HG03520 (cell line): ENCODE measurements around the gene VWF.

Experiments
- ATAC-seq: cut with Tn5 transposase; IDR thresholded peaks from one replicate; pipeline ENCODE4 v1.9.1; 2021; ENCODE audit warnings: mild to moderate bottlenecking, moderate library complexity; ENCODE audit not compliant: unreplicated experiment

Gene VWF

DNA sequence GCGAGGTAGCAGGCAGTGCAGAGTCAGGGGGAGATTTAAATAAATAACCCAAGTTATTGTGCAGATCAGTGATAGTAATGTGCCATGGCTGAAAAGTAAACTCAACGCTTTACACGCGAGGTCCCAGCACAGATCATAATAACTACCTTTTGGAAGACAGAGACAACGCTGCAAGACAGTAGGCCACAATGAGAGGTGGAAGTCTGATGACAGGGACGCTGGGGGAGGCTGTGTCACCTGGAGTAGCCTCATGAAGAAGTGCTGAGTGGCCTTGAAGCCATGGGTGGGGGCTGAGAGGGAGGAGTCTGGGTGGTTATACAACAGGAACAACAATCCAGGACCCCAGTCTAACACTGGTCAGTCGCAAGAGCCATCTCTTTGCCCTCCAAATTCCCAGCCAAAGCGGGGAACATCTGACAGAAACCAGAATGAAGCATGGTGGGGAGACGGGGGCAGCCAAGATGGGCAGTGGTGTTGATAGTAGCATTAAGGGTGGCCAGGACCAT, 207.6 kb downstream of the VWF start:
- no peak for ATAC-seq

DNA sequence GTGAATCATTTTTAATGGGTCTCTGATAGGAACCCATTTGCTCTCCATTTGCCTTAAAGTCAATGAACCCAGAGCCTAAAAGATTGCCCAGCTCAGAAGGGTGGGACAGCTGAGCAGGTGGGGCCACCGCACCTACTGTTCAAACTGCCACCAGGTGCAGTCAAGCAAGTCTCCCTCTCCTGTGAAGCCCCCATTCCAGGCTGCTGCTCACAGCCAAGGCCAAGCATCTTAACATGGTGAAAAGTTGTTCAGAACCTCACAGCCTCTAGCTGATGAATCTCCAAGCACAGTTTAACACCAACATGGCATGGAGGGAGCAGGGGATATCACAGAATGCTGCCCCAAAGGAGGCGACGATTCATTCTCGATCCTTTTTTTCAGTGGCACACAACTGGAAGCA, 209.0 kb downstream of the VWF start:
- ATAC-seq = no peak

DNA sequence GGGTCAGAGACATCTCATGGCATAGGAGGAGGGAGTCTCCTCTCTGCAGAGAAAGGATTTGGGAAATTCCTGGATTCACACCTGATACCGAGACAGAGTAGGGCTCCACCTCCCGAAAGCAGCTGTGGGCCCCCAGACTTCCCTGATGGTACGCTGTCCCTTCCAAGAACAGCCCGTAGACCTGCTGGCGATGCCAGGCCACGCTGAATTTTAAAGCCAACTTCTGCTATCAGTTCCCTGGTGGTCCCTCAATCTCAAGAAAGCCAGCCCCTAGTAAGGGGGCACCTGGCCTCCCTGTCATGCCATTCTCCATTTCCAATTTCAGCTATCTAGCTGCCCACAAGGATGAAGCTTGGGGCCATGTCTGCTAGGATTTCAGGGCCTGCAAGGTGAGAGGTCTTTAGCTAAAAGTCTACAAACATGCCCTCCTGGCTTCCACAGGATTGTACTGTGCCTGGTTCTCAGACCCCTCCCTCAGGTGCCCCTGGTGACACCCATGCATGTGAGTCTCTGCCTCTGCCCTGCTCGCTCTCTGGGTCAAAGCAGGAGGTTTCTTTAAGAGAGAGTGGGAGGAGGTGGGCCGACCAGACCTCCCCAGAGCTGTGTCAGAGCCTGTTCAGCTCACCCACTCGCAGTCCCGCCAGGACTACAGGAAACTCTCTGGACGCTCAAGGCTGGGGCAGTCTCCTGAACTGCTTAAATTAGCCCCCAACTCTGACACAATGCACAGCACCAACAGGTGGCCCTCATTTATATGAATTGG, 209.9 kb downstream of the VWF start:
- no peak for ATAC-seq

DNA sequence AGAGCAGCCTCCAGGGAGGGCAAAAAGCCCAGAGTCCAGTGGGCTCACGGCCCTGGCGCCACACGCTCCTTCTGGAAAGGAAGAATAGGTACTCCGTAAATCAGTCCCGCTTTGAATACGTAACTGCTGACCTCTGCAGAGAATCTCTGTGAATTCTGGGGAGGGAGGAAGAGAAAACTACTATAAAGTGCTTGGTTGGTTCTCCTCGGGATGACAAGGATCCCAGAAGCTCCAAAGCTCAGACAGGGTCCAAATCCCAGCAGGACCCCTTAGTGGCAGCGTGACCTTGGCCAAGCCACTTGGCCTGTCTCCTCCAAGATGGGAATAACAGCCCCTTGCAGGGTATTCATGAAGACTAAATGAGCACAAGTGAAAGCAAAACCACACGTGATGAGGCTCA, 211.1 kb downstream of the VWF start:
- no peak for ATAC-seq

DNA sequence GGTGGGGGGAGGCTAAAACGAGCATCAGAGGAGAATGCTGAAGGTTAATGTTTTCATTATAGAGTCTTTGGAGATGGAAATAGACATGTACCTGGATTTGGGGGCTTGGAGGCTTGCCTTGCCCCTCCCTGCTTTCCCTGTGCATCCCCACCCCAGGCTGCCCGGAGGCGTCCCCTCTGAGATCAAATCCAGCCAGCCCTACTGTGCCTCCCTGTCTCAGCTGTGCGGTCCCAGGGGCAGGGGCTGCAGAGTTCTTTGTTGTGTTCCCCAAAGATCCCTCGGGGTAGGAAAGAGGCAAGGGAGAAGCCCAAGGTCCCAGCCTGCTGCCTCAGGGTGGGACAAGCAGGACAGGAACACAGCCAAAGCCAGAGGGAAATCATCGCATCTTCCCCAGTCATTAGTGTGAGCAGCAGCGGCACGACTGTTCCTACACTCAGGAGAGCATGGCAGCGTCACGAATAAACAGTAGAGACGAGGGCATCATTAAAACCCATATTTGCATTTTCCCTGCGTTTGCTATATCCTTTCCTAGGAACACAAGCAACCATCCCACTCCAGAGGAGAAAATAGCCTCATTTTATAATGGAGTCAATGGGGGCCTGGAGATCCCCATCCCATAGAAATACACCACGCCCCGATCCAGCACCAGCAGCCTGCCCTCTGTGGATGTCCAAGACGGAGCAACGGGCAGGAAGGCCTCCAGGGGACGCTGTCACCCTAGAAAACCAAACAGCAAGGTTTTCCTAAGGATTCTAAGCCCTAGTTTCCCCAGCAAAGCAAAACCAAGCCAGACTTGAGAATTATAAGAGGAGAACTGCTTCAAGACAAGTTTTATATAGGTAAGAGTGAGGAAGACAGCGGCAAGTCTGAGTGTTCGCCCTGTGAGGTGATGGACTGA, 211.8 kb downstream of the VWF start:
- ATAC-seq = no peak

DNA sequence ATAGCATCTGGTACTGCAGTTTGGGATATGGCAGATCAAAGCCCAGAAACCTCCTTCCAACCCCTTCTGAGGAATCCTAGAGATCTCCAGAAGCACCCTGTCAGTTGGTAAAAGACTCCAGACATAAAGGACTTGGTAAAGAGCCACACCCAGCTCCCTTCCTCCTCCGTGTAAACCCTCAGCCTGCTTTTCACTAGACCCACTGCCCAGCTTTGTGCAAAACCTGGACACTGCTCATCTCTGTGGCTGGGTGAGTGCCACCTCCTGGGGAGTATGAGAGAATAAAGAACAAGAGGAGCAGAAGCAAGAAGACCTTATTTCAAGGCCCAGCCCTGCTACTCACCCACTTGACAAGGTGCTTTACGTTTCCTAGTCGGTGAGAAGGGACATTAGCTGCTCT, 212.5 kb downstream of the VWF start:
- no peak for ATAC-seq

DNA sequence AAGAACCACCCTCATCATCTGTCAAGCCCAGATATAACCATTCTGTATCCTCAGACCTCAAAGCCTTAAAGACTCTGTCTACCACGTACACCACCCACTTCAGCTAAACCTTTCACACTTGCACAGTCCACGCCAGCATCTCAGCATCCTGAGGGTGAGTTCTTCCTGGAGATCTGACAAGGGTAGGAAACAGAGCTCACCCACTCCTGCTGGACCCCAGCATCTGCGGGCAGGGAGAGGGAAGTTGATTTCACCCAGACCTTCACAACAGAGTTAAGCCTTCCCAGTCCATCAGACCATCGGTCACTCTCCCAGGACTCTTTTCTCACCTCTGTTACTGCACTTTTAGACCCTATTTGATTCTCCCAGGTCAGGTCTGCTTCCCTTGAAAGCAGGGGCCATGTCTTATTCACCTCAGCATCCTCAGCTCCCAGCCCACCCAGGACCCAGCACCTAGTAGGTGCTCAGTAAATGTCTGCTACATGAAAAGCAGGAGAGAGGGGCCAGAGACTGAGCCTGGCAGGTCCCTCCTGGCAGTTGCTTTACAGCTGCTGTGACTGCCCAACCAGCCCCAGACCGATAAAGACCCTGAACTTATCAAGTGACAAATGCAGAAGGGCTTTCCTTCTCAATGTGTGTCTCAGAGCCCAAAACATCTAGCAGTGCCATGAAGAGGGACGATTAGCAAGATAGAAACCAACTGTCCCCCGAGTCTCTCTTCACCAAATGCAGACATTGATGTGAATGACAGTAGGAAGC, 213.5 kb downstream of the VWF start:
- ATAC-seq = no peak

DNA sequence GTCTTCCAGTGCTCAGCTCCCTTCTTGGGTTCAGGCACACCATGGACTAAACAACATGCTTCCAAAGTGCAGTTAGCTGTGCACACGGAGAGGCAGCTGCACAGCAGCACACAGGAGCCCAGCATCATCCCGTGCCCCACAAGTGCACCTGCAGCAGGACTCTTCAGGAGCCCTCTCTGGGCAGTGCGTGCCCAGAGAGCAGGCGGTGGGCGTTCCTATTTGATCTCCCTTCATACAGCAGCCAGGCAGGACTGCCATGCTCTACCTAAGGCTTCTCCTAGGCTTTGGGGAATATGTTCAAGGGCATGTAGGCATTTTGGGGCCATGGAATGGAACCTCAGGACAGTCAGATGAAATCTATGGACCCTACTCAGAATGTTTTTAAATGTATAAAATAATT, 214.9 kb downstream of the VWF start:
- no peak for ATAC-seq

DNA sequence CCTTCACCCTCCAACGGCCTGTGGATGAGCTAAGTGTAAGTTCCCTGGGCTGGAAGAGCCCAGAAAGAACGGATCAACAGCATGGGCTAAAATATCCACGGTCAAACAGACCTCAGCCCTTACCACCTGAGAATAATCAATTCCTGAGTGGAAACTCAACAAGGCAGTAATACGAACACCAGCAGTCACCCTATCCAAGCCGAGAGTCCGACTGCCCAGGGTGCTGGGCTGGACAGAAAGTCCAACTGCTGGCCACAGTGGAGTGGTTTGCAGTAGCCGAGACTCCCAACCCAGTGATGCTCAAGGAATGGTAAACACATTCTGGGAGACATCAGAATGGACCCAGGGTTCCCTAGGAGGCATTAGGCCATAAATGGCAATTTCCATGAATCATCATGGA, 216.2 kb downstream of the VWF start:
- ATAC-seq = no peak

DNA sequence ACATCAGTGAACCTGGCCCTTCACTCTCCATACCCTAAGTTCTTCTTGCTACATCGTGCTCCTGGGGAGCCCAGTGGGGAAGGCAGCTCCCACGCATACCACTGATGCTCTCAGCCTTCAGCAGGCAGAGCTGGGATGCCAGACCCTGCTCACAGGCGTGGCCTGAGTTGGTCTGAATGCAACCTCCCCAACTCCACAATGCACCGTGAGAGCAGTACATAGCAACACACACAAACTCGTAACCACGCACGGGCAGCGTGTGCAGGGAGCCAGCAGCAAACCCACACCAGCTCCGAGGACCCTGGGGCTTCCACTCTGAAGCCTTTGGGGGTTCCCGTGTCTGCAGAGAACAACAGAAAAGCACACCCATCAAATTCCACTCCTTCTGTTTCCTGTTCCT, 216.7 kb downstream of the VWF start:
- ATAC-seq = no peak

DNA sequence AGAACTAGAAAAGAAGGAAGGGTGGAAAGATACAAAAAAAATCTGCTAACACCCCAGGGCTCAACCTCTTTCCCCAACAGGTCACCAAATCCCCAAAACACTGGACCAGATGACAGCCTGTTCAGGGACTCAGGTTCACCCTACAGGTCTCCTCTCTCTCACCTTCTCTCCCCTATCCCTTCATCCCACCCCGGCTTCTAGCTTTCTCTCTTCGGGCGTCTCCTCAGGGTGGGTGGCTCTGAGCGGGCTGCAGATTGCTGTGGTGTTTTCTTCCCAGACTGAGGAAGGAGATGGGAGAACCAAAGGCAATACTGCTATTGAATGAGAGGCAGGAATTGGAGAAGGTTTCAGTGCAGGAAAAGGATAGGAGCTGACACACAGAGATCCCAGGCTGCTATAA, 218.7 kb downstream of the VWF start:
- no peak for ATAC-seq

DNA sequence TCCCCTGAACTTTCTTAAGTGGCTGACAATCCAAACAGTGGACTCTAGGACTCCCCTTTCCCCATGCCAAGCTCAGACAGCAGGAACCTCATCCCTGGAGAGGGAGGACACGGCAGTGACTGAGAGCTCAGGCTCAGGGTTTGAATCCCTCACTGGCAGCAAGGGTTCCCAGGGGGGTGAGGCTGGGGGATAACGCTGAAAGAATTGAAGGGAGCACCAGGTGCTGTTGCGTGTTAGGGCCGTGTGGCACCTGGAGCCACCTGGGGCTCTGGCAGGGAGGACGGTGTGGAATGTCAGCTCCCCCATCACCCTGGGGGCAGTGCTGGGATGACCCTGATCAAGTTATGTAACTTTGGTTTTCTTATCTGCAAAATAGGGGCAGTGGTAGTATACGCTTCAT, 219.5 kb downstream of the VWF start:
- ATAC-seq = no peak

DNA sequence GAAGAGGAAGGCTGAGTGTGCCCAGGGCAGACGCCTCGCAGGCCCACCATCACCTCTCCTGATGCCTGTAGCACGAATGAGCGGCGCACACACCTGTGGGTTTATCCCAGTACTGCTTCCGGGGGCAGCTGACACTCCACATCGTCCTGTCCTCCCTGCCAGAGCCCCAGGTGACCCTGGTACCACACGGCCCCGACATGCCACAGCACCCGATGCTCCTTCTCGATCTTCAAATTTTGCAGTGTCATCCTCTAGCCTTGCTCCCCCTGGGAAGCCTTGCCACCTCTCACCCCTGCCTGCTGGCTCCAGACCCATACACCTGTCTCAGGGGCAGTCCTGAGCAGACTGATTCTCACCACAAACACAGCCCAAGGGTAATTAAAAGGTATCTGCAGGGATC, 220.0 kb downstream of the VWF start:
- no peak for ATAC-seq

DNA sequence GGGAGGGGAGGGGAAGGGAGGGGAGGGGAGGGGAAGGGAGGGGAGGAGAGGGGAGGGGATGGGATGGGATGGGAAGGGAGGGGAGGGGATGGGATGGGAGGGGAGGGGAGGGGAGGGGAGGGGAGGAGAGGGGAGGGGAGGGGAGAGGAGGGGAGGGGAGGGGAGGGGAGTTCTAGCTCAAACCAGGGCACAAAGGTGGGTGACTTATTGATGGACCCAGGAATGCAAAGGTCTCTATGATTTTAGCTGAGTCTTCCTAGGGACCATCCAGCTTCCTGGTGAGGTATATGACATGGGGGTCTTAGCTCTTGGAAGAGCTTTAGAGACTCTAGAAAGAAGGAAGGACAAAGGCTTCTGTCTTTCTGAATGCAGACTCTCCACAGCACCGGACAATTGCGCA, 221.7 kb downstream of the VWF start:
- no peak for ATAC-seq

DNA sequence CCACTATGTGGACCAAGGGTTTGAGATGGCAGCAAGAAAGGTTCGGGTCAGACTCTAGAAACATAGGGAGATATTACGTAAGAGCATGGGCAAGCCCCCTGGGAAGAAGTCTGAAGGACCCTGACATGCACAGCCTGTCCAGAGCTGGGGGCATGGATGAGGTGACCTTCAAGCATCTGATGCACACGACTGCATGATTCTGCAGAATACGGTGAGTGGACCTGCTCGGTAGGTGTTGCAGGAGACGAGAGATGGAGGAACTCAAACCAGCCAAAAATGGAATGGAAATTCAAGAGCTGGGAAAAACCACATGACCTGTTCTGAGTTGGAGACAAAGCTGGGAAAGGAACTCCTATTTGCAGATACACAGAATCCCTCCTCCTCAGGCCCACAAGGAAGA, 223.1 kb downstream of the VWF start:
- ATAC-seq = no peak

DNA sequence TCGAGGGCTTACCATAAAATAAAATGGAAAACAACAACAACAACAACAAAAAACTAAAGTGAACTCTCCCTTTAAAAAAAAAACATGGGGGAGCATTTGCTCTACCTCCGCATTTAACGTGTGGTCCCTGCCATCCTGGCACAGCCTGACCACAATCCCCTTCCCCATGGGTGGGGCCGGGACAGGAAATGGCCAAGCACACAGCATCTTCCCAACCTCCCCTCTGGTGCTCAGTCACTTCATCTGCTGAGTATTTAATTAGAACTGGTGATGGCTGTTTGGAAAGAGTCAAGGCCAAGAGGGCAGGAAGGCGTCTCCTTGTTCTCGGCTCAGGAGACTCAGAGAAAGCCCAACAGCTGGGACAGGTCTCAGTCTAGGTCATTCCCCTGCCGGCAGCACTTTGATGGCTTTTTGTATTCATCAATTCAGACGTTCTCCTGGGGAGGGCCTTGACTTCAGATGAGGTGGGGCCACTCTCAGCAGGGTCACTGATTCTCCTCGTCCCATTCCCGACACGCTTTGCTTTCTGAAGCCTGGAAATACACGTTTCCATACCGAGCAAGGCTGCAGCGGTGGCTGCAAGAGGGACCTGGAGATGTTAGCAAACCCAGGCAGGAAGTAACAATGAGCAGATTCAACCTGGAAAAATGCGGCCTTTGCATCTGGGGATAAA, 223.8 kb downstream of the VWF start:
- no peak for ATAC-seq

DNA sequence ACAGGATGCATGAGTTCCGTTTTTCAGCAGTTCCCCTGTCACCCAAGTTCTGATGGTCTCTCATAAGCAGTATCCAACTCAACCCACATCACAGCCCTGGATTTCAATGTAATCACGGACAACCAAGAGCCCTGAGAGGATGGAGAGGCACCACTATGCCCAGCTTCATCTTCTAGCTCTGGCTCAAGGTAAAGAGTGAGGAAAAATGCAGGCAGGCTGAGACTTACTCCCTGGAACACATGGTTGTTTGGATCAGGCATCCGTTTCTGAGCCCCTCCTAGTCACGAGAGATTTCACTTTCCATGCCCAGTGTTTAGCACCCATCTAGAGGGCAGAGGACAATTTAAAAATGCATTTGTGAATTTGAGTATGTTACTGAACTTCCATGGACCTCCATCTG, 224.4 kb downstream of the VWF start:
- ATAC-seq = no peak

DNA sequence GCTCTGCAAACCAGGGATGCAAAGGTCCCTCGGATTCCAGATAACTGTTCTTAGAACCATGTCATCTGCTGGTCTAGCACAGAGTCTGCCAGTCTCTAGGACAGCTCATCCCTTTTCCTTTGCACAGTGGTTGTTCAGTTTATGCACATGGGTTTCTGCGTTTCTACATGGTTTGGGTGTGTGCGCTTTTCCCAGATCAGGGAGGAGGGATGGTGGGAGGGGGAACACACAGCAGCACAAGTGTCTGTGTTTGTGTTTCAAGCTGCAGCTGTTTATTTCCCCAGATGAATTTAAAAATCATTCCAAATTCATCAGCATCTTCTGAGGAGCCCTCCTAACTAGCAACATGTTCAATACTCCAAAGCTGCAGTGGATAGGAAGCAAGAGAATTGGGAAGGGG, 224.8 kb downstream of the VWF start:
- no peak for ATAC-seq

DNA sequence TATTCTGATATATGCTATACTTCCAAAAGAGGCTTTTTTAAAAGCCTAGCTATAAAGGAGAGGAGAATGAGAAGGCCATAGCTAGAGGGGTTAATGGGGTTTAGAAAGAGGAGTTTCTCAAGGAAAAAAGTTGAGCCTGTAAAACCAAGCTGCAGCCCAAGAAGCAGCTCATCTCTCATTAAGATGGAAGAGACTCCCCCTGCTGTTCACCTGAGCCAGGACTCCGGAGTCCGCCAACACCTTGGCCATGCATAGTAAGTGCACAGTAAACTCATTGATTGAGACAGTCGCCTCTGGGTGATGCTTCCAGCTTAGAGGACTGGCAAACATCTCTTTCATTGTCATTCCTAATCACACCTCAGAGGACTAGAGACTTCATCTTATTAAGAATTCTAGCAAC, 225.6 kb downstream of the VWF start:
- ATAC-seq = no peak
